HG03025 (cell line): ENCODE measurements around the gene ZSWIM1.
"Not testable (repeated sequence)": the region's sequence is repeated elsewhere in the genome, so short reads cannot be mapped to it uniquely, and the experiment has no call there.

Experiments
- ATAC-seq: cut with Tn5 transposase; IDR thresholded peaks from one replicate; pipeline ENCODE4 v1.9.1; 2021; ENCODE audit warnings: mild to moderate bottlenecking, moderate library complexity; ENCODE audit not compliant: unreplicated experiment, low FRiP score

The ZSWIM1 gene

DNA sequence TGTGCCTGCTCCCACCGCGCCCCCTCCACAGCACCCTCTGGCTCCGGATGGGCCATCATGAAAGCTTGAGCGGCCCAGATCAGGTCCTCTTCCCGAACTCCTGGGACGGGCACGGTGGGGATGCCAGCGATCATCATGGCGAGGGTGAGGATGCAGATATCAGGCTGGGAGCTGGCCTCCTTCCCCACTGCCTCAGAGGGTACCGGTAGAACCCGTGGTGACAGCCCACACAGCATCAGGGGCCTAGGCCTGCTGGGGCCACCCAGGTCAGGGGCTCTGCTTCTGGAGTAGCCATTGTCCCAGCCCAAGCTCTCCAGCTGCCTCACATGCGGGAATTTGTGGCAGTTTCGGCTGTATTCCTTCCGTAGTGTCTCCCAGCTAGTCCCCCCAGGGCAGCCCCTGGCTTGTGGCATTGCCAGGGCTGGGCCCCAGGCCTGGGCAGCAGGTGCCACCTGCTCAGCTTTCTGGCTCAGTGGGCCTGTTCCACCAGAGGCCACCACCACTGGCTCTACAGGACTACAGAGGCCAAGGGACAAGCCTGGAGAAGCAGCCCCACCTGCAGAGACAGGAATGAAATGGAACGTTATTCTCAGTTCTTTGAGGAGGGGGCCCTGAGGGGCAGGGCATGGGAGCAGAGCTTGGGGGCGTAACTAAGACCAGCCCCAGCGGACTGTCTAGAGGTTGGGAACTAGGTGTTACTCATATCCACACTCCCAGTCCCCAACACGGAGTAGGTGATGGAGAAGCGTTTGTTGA is 5.7 kb downstream of the ZSWIM1 start:
- ATAC-seq = no peak

GRCh38 chr20:45887346-45887715 is 6.3 kb downstream of the ZSWIM1 start, which contains the start of gene SPATA25:
SPATA25 (minus strand) TSS chr20:45887622; CDS start chr20:45887590, 32 bp downstream.
- ATAC-seq = no peak

- ATAC-seq = no peak
Measured at GRCh38 chr20:45888681-45889080, 7.7 kb downstream of the ZSWIM1 start.

GRCh38 chr20:45890077-45890984 is 9.3 kb downstream of the ZSWIM1 start:
- ATAC-seq = peak; percentile 23

DNA sequence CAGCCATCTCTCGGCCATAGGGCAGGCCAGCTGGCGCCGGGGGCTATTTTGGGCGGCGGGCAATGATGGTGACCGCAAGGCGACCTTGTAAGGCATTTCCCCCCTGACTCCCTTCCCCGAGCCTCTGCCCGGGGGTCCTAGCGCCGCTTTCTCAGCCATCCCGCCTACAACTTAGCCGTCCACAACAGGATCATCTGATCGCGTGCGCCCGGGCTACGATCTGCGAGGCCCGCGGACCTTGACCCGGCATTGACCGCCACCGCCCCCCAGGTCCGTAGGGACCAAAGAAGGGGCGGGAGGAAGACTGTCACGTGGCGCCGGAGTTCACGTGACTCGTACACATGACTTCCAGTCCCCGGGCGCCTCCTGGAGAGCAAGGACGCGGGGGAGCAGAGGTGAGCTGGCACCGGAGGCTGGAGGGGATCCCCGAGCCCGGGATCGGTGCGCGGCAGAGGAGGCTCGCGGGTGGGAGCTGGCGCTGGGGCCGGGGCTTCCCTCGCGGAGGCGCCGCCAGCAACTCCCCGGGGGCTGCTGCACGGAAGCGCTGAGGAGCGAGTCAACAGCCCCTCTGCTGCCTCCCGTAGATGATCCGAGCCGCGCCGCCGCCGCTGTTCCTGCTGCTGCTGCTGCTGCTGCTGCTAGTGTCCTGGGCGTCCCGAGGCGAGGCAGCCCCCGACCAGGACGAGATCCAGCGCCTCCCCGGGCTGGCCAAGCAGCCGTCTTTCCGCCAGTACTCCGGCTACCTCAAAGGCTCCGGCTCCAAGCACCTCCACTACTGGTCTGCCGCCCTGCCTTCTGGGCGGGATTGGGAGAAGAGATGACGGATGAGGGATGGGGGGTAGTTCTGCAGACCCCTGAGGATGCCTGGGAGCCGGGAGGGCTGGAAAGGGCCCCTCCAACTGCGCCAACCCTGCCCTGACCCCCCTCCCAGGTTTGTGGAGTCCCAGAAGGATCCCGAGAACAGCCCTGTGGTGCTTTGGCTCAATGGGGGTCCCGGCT is 10.3 kb downstream of the ZSWIM1 start, which contains the start of the genes CTSA and NEURL2:
Gene CTSA, plus strand, starts transcription at position 351 of the 999 bp plus-strand sequence. Its CDS starts 234 bp downstream, at position 585.
Gene NEURL2, minus strand, starts transcription at position 224 of the 999 bp plus-strand sequence. Its CDS starts 217 bp downstream, at position 7.
- ATAC-seq = peak; percentile 57

DNA sequence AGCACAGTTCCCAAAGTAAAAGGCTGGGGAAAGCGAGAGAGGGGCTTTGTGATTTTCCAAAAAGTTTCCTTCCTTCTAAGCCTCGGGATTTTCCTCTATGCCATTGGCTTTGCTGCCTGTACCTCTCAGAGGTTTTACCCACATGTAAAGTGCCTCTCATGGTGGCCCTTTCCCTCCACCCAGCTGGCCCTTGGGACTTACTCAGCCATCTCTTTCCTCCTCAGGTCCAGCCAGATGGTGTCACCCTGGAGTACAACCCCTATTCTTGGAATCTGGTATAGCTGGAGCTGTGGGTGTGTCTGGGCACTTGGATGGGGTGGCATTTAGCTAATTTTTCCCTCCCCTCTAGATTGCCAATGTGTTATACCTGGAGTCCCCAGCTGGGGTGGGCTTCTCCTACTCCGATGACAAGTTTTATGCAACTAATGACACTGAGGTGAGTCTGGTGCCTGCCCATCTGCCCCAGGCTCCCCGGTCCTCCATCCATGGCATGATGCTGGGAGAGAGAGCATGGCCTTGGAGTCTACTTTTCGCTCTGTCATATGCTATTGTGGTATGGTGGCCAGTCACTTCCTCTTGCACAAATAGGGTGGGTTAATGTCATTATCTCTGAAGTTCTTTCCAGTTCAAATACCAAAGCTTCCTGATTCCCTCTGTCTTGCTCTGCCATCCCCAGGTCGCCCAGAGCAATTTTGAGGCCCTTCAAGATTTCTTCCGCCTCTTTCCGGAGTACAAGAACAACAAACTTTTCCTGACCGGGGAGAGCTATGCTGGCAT is 11.2 kb downstream of the ZSWIM1 start:
- no peak for ATAC-seq

- ATAC-seq = no peak
Measured at GRCh38 chr20:45892828-45893500, 11.9 kb downstream of the ZSWIM1 start.

DNA sequence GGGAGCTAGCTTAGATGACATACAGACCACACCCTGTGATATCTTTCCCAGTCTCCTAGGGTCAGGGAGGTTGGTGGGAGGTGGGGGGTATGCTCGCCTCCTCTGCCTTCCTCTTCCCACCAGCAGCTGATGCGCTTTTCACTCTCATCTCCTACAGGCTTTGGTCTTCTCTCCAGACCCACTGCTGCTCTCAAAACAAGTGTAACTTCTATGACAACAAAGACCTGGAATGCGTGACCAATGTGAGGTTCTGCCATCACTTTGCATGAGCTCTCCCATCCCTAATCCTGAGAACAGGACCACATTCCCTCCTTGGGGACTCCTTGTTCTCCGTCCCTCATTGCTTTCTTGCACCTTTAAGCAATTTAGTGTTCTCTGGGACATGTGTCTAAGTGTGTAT is 12.8 kb downstream of the ZSWIM1 start:
- ATAC-seq = no peak

DNA sequence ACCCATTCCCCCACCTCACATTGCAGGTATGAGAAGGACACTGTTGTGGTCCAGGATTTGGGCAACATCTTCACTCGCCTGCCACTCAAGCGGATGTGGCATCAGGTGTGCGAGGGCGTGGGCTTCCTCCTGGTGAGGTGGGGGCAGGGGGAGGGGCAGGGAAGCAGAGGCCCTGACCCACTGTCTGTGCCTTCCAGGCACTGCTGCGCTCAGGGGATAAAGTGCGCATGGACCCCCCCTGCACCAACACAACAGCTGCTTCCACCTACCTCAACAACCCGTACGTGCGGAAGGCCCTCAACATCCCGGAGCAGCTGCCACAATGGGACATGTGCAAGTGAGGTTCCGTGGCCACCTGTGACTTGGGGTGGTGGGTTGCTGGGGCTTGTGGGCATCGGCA is 13.8 kb downstream of the ZSWIM1 start:
- ATAC-seq = no peak

DNA sequence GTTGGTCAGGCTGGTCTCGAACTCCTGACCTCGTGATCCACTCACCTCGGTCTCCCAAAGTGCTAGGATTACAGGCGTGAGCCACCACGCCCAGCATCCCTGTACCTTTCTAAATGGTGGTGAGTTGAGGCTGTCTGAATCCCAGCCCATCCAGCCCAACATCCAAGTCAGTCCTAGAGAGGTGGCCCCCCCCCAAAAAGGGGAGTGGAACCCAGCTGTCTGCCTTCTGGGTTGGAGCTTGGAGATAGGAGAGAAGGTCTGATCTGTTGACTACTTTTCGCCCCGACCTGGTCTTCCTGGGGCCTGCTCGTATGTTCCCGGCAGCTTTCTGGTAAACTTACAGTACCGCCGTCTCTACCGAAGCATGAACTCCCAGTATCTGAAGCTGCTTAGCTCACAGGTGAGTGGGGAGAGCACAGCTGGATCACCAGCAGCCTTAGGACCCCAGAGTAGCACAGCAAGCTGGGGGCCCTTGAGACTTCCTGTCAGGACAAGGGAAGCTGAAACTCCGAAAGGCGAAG is 15.7 kb downstream of the ZSWIM1 start:
- no peak for ATAC-seq

- no peak for ATAC-seq
Measured at GRCh38 chr20:45897289-45897688, 16.3 kb downstream of the ZSWIM1 start.

DNA sequence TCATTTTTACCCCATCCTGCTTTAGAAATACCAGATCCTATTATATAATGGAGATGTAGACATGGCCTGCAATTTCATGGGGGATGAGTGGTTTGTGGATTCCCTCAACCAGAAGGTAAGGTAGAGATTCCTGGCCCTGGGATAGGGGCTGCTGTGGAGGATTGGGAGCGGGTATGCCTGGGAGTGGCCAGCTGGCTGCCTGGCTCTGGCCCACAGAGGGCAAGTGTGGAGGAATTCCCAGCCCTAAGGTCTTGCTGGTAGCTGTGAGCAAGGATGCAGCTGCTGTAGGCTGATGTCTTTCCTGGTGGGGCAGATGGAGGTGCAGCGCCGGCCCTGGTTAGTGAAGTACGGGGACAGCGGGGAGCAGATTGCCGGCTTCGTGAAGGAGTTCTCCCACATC is 16.7 kb downstream of the ZSWIM1 start:
- ATAC-seq = no peak

- no peak for ATAC-seq
Measured at GRCh38 chr20:45898285-45898684, 17.3 kb downstream of the ZSWIM1 start.

- no peak for ATAC-seq
Measured at GRCh38 chr20:45899046-45899835, 18.2 kb downstream of the ZSWIM1 start.

- ATAC-seq = not testable (repeated sequence)
Measured at GRCh38 chr20:45901332-45901731, 20.3 kb downstream of the ZSWIM1 start.

DNA sequence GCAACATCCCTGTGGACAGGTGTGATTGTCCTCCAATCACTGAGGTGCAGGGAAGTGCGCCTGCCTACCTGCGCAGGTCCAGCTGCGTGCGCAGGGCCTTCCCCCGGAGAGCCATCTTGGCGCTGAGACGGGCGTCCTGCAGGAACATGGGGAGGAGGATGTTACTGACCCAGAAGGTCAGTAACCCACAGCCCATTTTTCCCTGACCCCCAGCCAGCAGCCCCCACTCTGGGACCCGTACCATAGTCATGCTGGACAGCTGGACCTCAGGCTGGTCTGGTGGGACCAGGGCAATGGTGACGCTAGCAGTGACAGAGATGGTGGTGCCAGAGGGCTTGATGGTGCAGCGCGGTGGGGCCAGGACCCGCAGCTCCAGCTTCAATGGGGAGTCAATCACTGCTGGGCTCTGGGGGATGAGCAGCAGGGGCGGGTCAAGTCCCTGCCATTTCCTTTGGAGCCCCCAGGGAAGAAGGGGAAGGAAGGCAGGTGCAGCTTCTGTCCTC is 21.2 kb downstream of the ZSWIM1 start:
- no peak for ATAC-seq
